B cell (primary cell): ENCODE results near the gene STARD3NL. TPM values are rescaled to one million over a fixed set of nuclear protein-coding genes. Genes with fewer than 3 reads are reported as not detected.
"Not testable (repeated sequence)": the region's sequence is repeated elsewhere in the genome, so short reads cannot be mapped to it uniquely, and the experiment has no call there.

ENCODE experiments used
- ATAC-seq: fragments of 200-7000 bp; cut with Tn5 transposase; one replicate; pipeline ENCODE4 v1.10.0; 2021; ENCODE audit warnings: low read depth, mild to moderate bottlenecking, moderate number of reproducible peaks, moderate library complexity
- CTCF ChIA-PET: fragments of 350-600 bp; sonication (Branson Sonifier 250); formaldehyde crosslinking; loops from one replicate; lab custom pipeline; 2021; ENCODE audit warnings: antibody characterized with exemption, inconsistent platforms; lab: Charles Lee
- POLR2A ChIA-PET: fragments of 350-600 bp; sonication (Branson Sonifier 250); formaldehyde crosslinking; loops from one replicate; lab custom pipeline; 2021; ENCODE audit warnings: antibody characterized with exemption; lab: Charles Lee
- DNase-seq: peaks from one replicate; pipeline ENCODE4 v3.0.0; 2013
- H2AFZ ChIP-seq: 2 replicates; pipeline ENCODE4 v1.6.1; 2012; ENCODE audit warnings: mild to moderate bottlenecking, low read depth, low read length; ENCODE audit not compliant: insufficient read depth, poor library complexity, severe bottlenecking
- H3K27ac ChIP-seq, 2 donors: 1 replicate in 1 of 2; 2 replicates in 1 of 2; pipeline ENCODE4 v1.5.1; 2012 to 2013; ENCODE audit warnings: low read length in 2 of 2, mild to moderate bottlenecking in 2 of 2, moderate library complexity in 1 of 2
- H3K27me3 ChIP-seq, 4 experiments: fragments of 200-600 bp in 1 of 4; sonication (generic) in 1 of 4; replicated peaks in 1 of 4; 1 replicate in 2 of 4; 2 replicates in 2 of 4; pipeline versions ENCODE4 v1.6.1 to v1.7.0; 2013 to 2016; ENCODE audit warnings: low read length in 3 of 4, mild to moderate bottlenecking in 2 of 4, mixed read lengths in 1 of 4, moderate library complexity in 1 of 4; ENCODE audit not compliant: insufficient read depth in 4 of 4, control insufficient read depth in 3 of 4; ENCODE audit errors: control extremely low read depth in 1 of 4
- H3K36me3 ChIP-seq, 2 experiments: replicated peaks in 1 of 2; 1 replicate in 1 of 2; 2 replicates in 1 of 2; pipeline versions ENCODE4 v1.6.1 to v1.7.1; 2013; ENCODE audit warnings: low read length in 1 of 2; ENCODE audit not compliant: insufficient read depth in 2 of 2, control insufficient read depth in 1 of 2; ENCODE audit errors: control extremely low read depth in 1 of 2, extremely low read depth in 1 of 2
- H3K4me1 ChIP-seq, 2 donors: fragments of 200-600 bp in 1 of 2; sonication (generic) in 1 of 2; 1 replicate in 1 of 2; 2 replicates in 1 of 2; pipeline versions ENCODE4 v1.5.1 to v1.6.1; 2013 to 2017; ENCODE audit warnings: low read length in 2 of 2; ENCODE audit not compliant: control insufficient read depth in 2 of 2, insufficient read depth in 2 of 2
- H3K4me2 ChIP-seq: replicated peaks from 2 replicates; pipeline ENCODE3; 2012; ENCODE audit warnings: mild to moderate bottlenecking, low read depth, low read length; ENCODE audit not compliant: poor library complexity, severe bottlenecking
- H3K4me3 ChIP-seq, 5 experiments: fragments of 200-600 bp in 1 of 5; sonication (generic) in 1 of 5; 1 replicate in 3 of 5; 2 replicates in 2 of 5; pipeline versions ENCODE4 v1.5.1 to v1.7.0; 2011 to 2016; ENCODE audit warnings: low read length in 4 of 5, mild to moderate bottlenecking in 4 of 5, low read depth in 2 of 5, control low read depth in 1 of 5, moderate library complexity in 1 of 5; ENCODE audit not compliant: insufficient read depth in 1 of 5; ENCODE audit errors: control extremely low read depth in 1 of 5, extremely low read depth in 1 of 5
- H3K79me2 ChIP-seq: fragments of 200-600 bp; sonication (generic); one replicate; pipeline ENCODE4 v1.6.0; 2016; ENCODE audit warnings: low read length; ENCODE audit not compliant: control insufficient read depth, insufficient read depth
- H3K9ac ChIP-seq: fragments of 200-600 bp; sonication (generic); 2 replicates; pipeline ENCODE4 v1.6.1; 2017; ENCODE audit warnings: mild to moderate bottlenecking, low read length, moderate library complexity
- H3K9me3 ChIP-seq, 3 donors: one replicate each; pipeline versions ENCODE4 v1.6.1 to v1.7.1; 2013; ENCODE audit warnings: low read length in 2 of 3; ENCODE audit not compliant: control insufficient read depth in 2 of 3, insufficient read depth in 1 of 3; ENCODE audit errors: control extremely low read depth in 1 of 3
- H4K20me1 ChIP-seq: 2 replicates; pipeline ENCODE4 v1.6.0; 2012; ENCODE audit warnings: mild to moderate bottlenecking, low read length; ENCODE audit not compliant: insufficient read depth, control insufficient read depth, poor library complexity, severe bottlenecking
- H3K27ac Mint-ChIP-seq: one replicate; pipeline ENCODE4 v1.8.0; 2021; ENCODE audit warnings: mixed read lengths
- H3K27me3 Mint-ChIP-seq: one replicate; pipeline ENCODE4 v1.8.0; 2021; ENCODE audit warnings: mixed read lengths
- H3K4me1 Mint-ChIP-seq: one replicate; pipeline ENCODE4 v1.8.0; 2021; ENCODE audit warnings: mixed read lengths
- H3K4me3 Mint-ChIP-seq: one replicate; pipeline ENCODE4 v1.8.0; 2021; ENCODE audit warnings: mixed read lengths
- H3K9me3 Mint-ChIP-seq: one replicate; pipeline ENCODE4 v1.8.0; 2022; ENCODE audit warnings: mixed read lengths; ENCODE audit not compliant: insufficient read depth
- EZH2 ChIP-seq: IDR thresholded peaks from 2 replicates; pipeline ENCODE4 v1.6.1; 2012; ENCODE audit warnings: borderline replicate concordance, low read depth, mild to moderate bottlenecking, moderate library complexity, low read length; ENCODE audit not compliant: insufficient read depth, poor library complexity, severe bottlenecking
- WGBS: methylation state at CpG from one replicate; pipeline ENCODE4 v1.1.5; 2013; ENCODE audit warnings: missing lambda C conversion rate; ENCODE audit not compliant: insufficient coverage; 5-methylcytosine and 5-hydroxymethylcytosine counted together
- intact Hi-C: fragments of 100-400 bp; cut with micrococcal nuclease; formaldehyde crosslinking; loops from one replicate; pipeline ENCODE4 v1.10.0; 2022
- polyA plus RNA-seq: library from polyadenylated mRNA; depleted of rRNA; stranded (reverse); fragments of >200 nt; gene quantifications from 2 replicates; pipeline ENCODE4 v1.2.3, GENCODE V29; 2012
- total RNA-seq, 2 donors: library from RNA; stranded (reverse); fragments of 120-200 nt in 1 of 2; gene quantifications; 1 replicate in 1 of 2; 2 replicates in 1 of 2; pipeline versions ENCODE4 v1.2.3 to v1.2.4, GENCODE V29; 2013 to 2022
- TF ChIP-seq, protein P1 (sequence below): fragments of 200-600 bp; IDR thresholded peaks from one replicate; pipeline ENCODE4 v1.8.0; 2022; ENCODE audit warnings: antibody characterized with exemption, mild to moderate bottlenecking

STARD3NL gene
- total and polyA plus RNA-seq, 2 donors (not counting 1 experiment from before 2014, with no cell fraction given) = 13.4 to 24.5 TPM

- Histone ChIP-seq H3K4me2 (no peak overlapping the region), H3K4me3 (no peak overlapping the region), H4K20me1 (no peaks in the 10 kb centered on the region), H3K36me3 (no peaks in the 10 kb centered on the region), H3K9ac (no peak overlapping the region), H3K27ac (no peak overlapping the region), H2AFZ (no peak overlapping the region), H3K9me3 (no peaks in the 10 kb centered on the region), H3K4me1 (no peaks in the 10 kb centered on the region), H3K27me3 (no peaks in the 10 kb centered on the region), H3K79me2 (no peaks in the 10 kb centered on the region)
- no peaks in the 10 kb centered on the region for H3K9me3 Mint-ChIP-seq
- intact Hi-C loops = no loop called here
- H3K27me3 Mint-ChIP-seq = peaks cover 13% of the 10 kb centered on the region
- DNase-seq (no peak), ATAC-seq (no peak)
- no peak overlapping the region for H3K4me3 Mint-ChIP-seq
- TF ChIP-seq, protein P1, sequence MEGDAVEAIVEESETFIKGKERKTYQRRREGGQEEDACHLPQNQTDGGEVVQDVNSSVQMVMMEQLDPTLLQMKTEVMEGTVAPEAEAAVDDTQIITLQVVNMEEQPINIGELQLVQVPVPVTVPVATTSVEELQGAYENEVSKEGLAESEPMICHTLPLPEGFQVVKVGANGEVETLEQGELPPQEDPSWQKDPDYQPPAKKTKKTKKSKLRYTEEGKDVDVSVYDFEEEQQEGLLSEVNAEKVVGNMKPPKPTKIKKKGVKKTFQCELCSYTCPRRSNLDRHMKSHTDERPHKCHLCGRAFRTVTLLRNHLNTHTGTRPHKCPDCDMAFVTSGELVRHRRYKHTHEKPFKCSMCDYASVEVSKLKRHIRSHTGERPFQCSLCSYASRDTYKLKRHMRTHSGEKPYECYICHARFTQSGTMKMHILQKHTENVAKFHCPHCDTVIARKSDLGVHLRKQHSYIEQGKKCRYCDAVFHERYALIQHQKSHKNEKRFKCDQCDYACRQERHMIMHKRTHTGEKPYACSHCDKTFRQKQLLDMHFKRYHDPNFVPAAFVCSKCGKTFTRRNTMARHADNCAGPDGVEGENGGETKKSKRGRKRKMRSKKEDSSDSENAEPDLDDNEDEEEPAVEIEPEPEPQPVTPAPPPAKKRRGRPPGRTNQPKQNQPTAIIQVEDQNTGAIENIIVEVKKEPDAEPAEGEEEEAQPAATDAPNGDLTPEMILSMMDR = no peak
- no peak for TF ChIP-seq EZH2
- no peaks in the 10 kb centered on the region for H3K4me1 Mint-ChIP-seq
- WGBS = 100% methylated on average over 1 of the region's 3 CpGs
- POLR2A ChIA-PET = no interaction called here
- CTCF ChIA-PET = no interaction called here
- no peak overlapping the region for H3K27ac Mint-ChIP-seq
Observed at GRCh38 chr7:38241071-38241470, 63.0 kb downstream of the STARD3NL start.

- Histone ChIP-seq H3K4me1 (no peaks in the 10 kb centered on the region), H3K9ac (no peak overlapping the region), H3K27ac (no peak overlapping the region), H3K27me3 (no peaks in the 10 kb centered on the region), H3K4me3 (no peak overlapping the region), H3K9me3 (no peaks in the 10 kb centered on the region), H3K36me3 (no peaks in the 10 kb centered on the region), H4K20me1 (no peaks in the 10 kb centered on the region), H3K4me2 (no peak overlapping the region), H3K79me2 (no peaks in the 10 kb centered on the region), H2AFZ (no peak overlapping the region)
- POLR2A ChIA-PET = no interaction called here
- Mint-ChIP-seq H3K27ac (no peak overlapping the region), H3K9me3 (no peaks in the 10 kb centered on the region), H3K4me1 (no peaks in the 10 kb centered on the region), H3K27me3 (peaks cover 13% of the 10 kb centered on the region), H3K4me3 (no peak overlapping the region)
- no peak for ATAC-seq
- intact Hi-C loops = no loop called here
- CTCF ChIA-PET = no interaction called here
- TF ChIP-seq, protein P1 = no peak
- TF ChIP-seq EZH2 = no peak
- 100% methylated on average over 4 of the region's 6 CpGs for WGBS
- no peak for DNase-seq
Observed at GRCh38 chr7:38242814-38243213, 64.8 kb downstream of the STARD3NL start.

- intact Hi-C loops, H3K4me1 Mint-ChIP-seq, H3K9me3 ChIP-seq, H2AFZ ChIP-seq, H3K27ac ChIP-seq, H3K4me2 ChIP-seq, ATAC-seq, CTCF ChIA-PET, H3K27me3 ChIP-seq, H3K4me3 ChIP-seq, H3K27ac Mint-ChIP-seq, H4K20me1 ChIP-seq, H3K9ac ChIP-seq, H3K4me1 ChIP-seq, DNase-seq, H3K9me3 Mint-ChIP-seq, H3K79me2 ChIP-seq, H3K36me3 ChIP-seq, H3K4me3 Mint-ChIP-seq, POLR2A ChIA-PET: not testable (repeated sequence)
- no CpG with 5 or more reads among the region's 5 CpGs for WGBS
- peaks cover 13% of the 10 kb centered on the region for H3K27me3 Mint-ChIP-seq
Observed at GRCh38 chr7:38243345-38243744, 65.3 kb downstream of the STARD3NL start.
